ENCODE data around the gene MNX1.

MNX1 gene

DNA sequence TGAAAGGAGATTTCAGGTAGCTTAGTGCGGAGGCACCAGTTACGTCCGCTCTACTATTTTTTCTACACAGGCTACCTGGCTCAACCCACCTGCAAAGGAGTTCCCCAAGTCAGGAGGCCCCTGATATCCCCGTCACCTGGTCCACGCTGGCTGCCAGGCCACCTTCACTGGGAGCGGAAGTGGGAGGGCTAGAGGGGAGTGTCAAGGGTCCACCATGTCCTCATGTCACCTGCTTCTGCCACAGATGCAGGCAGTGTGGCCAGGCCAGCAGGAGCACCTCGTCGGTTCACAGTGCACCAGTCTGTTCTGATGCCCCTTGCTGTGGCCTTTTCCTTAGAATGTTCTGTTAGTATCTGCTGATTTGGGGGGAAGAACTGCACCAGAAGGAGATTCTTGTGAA, 44.1 kb downstream of the MNX1 start:
- no peak for DNase-seq

DNA sequence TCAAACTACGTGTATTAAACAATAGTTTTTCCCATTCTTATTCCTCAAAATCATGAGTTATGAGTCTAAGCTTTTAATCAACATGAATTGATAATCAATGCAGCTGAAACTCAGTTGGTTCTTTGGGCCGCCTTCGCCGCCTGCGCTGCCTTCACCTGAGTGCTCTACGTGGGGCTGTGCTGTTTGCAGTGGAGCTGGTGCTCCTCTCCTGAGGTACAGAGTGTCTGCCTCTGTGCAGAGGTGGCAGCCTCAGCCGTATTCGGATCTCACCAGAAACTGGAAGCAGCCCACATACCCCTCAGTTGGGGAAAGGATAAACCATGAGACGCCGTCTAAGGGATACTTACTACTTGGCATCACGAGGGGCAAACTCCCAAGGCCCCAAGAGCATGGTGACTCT, 45.5 kb downstream of the MNX1 start:
- no peak for DNase-seq

DNA sequence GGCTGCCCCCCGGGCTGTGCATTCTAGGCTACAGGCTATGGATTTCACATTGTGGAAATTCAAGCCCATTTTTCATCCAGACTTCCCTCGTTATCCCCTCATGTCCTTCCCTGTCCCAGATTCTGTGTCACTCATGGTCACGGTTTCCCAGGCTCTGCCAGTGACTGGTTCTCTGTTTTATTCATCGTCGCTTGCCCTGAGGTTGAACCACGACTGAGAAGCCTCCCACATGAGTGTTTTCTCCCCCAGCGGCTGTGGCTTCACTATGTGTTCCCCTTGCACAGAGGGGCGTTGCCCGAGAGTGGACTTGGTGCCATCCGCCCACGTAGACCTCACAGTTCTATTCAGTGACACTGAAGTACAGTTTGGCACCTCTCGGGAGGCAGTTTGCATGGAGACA, 47.0 kb downstream of the MNX1 start:
- DNase-seq, result no peak

DNA sequence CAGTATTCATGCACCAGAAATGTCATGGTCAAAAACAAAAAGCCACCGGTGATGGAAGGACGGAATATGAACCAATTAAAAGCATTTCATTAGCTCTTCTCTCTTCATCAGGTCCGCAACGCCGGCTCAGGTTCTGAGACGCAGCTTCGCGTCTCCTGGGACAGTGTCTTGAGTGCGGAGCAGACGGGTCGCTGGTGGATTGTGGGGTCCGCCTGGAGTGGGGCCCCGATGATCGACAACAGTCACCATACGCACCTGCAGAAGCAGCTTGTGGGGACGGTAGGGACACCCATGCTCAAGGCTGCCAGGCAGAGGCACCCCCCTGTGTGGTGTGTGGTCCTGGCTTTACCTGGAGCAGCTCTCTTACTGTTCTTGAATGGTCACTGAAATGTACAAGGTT, 47.6 kb downstream of the MNX1 start:
- DNase-seq, result no peak

DNA sequence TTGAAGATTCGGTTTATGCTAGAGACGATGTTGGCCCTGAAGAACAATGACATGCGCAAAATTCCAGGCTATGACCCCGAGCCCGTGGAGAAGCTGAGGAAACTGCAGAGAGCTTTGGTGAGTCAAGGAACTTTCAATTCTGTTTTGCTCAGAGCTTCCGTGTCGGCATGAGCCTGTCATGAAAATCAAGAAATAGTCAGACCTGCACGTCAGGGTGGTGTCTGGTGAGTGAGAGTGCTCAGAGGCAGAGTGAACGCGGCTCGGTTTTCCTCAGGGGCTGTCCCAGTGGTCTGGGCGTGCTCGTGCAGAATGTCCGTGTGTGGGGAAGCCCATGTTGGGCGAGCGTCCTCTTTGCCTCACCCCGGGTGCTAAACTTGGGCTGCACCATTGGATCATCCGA, 48.3 kb downstream of the MNX1 start:
- DNase-seq, result no peak

DNA sequence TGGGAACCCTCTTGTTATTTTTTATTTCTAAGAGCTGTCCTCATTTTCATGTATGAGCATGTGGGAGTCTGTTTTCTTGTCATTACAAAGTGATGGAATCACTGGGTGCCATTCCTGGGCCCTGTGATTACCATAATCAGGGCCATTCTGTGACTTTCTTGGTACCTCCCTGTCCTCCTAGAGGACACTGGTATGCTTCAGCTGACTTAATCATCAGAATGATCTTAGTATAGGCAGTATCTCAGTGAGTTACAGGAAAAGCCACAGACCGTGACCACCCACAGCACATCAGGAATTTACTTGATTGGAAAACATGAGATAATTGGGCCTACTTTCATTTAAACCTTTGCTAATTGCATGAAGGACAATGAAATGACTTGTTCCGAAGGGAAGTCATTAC, 53.7 kb downstream of the MNX1 start:
- DNase-seq, result no peak

DNA sequence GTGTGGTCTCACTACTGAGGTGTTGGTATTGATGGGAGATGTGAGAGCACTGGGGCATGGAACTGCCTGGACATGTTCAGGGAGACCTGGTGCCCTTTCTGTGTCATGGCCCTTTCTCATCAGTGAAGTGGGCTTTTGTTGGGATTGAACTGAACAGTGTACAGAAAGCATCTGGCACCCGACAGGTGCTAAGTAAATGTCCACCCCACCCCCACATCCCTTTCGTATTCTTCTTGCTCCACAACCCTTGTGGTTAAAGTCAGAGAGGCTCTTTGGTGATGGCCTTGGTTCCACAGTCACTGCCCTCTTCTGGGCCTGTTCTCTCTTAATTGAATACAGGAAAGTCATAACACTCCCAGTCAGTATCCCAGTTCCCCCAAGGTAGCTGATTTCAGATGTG, 55.5 kb downstream of the MNX1 start:
- DNase-seq, result no peak
